Fibroblast of lung (primary cell): Measurements from ENCODE around the gene NOA1. TPM values are rescaled to one million over a fixed set of nuclear protein-coding genes. Genes with fewer than 3 reads are reported as not detected.

Experiments used
- DNase-seq, 2 donors: peaks; one replicate each; pipeline versions ENCODE4 v3.0.0 to v3.0.0-alpha.2; 2010; ENCODE audit warnings: low read depth in 2 of 2
- H2AFZ ChIP-seq: 2 replicates; pipeline ENCODE4 v1.5.1; 2012; ENCODE audit warnings: low read length, control low read depth, inconsistent platforms
- H3K27ac ChIP-seq: 2 replicates; pipeline ENCODE4 v1.5.1; 2011; ENCODE audit warnings: low read length, control low read depth; ENCODE audit not compliant: insufficient read depth
- H3K27me3 ChIP-seq: 2 replicates; pipeline ENCODE4 v1.5.1; 2011; ENCODE audit warnings: mild to moderate bottlenecking, low read length; ENCODE audit not compliant: control insufficient read depth, insufficient read depth
- H3K36me3 ChIP-seq: 2 replicates; pipeline ENCODE4 v1.5.1; 2011; ENCODE audit warnings: low read length; ENCODE audit not compliant: control insufficient read depth, insufficient read depth
- H3K4me1 ChIP-seq: 2 replicates; pipeline ENCODE4 v1.5.1; 2011; ENCODE audit warnings: low read length; ENCODE audit not compliant: control insufficient read depth, insufficient read depth; ENCODE audit errors: extremely low read depth
- H3K4me2 ChIP-seq: 2 replicates; pipeline ENCODE4 v1.5.1; 2011; ENCODE audit warnings: low read length, control low read depth; ENCODE audit not compliant: insufficient read depth; ENCODE audit errors: extremely low read depth
- H3K4me3 ChIP-seq, 4 experiments: fragments of 200-600 bp in 1 of 4; sonication (generic) in 1 of 4; replicated peaks in 1 of 4; 2 replicates each; pipeline ENCODE4 v1.5.1; 2011 to 2016; ENCODE audit warnings: low read length in 4 of 4, low read depth in 3 of 4, mild to moderate bottlenecking in 3 of 4, control low read depth in 2 of 4, inconsistent platforms in 1 of 4, mixed read lengths in 1 of 4; ENCODE audit not compliant: insufficient read depth in 1 of 4; ENCODE audit errors: control extremely low read depth in 1 of 4
- H3K79me2 ChIP-seq: 2 replicates; pipeline ENCODE4 v1.5.1; 2012; ENCODE audit warnings: mild to moderate bottlenecking, low read length, inconsistent platforms; ENCODE audit not compliant: control insufficient read depth, insufficient read depth
- H3K9ac ChIP-seq: 2 replicates; pipeline ENCODE4 v1.5.1; 2011; ENCODE audit warnings: mild to moderate bottlenecking, low read length, control low read depth; ENCODE audit not compliant: insufficient read depth
- H3K9me3 ChIP-seq: 2 replicates; pipeline ENCODE4 v1.5.1; 2012; ENCODE audit warnings: low read depth, low read length; ENCODE audit not compliant: control insufficient read depth, insufficient read depth
- H4K20me1 ChIP-seq: 2 replicates; pipeline ENCODE4 v1.5.1; 2011; ENCODE audit warnings: low read length; ENCODE audit not compliant: control insufficient read depth, insufficient read depth; ENCODE audit errors: extremely low read depth
- EZH2 ChIP-seq: IDR thresholded peaks from 2 replicates; pipeline ENCODE4 v1.5.1; 2012; ENCODE audit warnings: low read length, control low read depth, mild to moderate bottlenecking; ENCODE audit errors: missing control alignments
- polyA plus RNA-seq, 2 donors: library from polyadenylated mRNA; depleted of rRNA in 1 of 2; stranded (reverse) in 1 of 2; unstranded in 1 of 2; fragments of >200 nt; gene quantifications; 2 replicates each; pipeline ENCODE4 v1.2.1, GENCODE V29; 2011 to 2012; ENCODE audit warnings: missing spikeins in 1 of 2
- total RNA-seq: library from RNA; depleted of rRNA; stranded (reverse); fragments of >200 nt; gene quantifications from 2 replicates; pipeline ENCODE4 v1.2.1, GENCODE V29; 2014
- TF ChIP-seq, protein P1 (sequence below), 2 donors: IDR thresholded peaks in 1 of 2; conservative IDR thresholded peaks in 1 of 2; 1 replicate in 1 of 2; 2 replicates in 1 of 2; pipeline ENCODE4 v1.5.1; 2011 to 2012; ENCODE audit warnings: low read length in 2 of 2, control low read depth in 1 of 2, inconsistent platforms in 1 of 2, low read depth in 1 of 2, mild to moderate bottlenecking in 1 of 2

NOA1 gene
- total and polyA plus RNA-seq, 2 donors (not counting 1 experiment from before 2014, with no cell fraction given), result 12.1 to 15.0 TPM

DNA sequence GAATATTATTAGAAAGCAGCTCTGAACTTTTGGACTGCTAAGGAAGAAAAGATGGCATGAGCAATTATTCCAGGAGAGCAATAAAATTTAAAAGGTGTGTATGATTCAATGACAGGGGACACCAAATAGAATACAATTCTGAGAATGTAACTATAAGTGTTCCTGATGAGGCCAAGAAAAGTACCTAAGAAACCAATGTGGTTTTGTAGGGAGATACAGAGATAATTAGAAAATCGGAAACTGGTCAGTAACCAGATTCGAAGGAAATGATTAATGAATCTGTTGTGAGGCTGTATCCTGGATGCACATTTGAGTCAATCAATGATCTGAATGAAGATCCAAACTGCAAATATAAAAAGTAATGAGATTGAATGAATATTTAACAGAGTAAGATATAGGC, 6.0 kb downstream of the NOA1 start:
- Histone ChIP-seq H3K4me2 (no peak overlapping the region), H3K9ac (no peak overlapping the region), H3K27ac (no peak overlapping the region), H3K79me2 (peaks cover 17% of the 10 kb centered on the region), H3K9me3 (no peaks in the 10 kb centered on the region), H3K27me3 (no peaks in the 10 kb centered on the region), H3K4me3 (no peak overlapping the region), H3K36me3 (peaks cover 8% of the 10 kb centered on the region), H2AFZ (no peak overlapping the region), H3K4me1 (no peaks in the 10 kb centered on the region), H4K20me1 (no peaks in the 10 kb centered on the region)
- DNase-seq, result no peak
- TF ChIP-seq, protein P1, sequence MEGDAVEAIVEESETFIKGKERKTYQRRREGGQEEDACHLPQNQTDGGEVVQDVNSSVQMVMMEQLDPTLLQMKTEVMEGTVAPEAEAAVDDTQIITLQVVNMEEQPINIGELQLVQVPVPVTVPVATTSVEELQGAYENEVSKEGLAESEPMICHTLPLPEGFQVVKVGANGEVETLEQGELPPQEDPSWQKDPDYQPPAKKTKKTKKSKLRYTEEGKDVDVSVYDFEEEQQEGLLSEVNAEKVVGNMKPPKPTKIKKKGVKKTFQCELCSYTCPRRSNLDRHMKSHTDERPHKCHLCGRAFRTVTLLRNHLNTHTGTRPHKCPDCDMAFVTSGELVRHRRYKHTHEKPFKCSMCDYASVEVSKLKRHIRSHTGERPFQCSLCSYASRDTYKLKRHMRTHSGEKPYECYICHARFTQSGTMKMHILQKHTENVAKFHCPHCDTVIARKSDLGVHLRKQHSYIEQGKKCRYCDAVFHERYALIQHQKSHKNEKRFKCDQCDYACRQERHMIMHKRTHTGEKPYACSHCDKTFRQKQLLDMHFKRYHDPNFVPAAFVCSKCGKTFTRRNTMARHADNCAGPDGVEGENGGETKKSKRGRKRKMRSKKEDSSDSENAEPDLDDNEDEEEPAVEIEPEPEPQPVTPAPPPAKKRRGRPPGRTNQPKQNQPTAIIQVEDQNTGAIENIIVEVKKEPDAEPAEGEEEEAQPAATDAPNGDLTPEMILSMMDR (conservative IDR thresholded peaks at IDR 0.05 in 1 of 2, IDR thresholded peaks at IDR 0.05 in 1 of 2; ENCODE audit: low read depth in 1 of 2, low read length in 2 of 2), result no peak
- no peak for TF ChIP-seq EZH2

DNA sequence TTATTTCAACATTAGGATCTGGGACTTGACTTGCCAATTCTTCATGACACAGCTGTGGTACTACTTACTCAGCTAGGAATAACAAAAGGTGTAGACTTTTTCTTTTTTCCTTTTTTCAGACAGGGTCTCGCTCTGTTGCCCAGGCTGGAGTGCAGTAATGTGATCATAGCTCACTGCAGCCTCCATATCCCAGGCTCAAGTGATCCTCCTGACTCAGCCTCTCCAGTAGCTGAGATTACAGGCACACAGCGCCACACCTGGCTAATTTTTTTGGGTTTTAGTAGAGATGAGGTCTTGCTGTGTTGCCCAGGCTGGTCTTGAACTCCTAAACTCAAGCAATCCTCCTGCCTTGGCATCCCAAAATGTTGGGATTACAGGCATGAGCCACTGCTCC, 16.3 kb downstream of the NOA1 start:
- no peaks in the 10 kb centered on the region for H3K27me3 ChIP-seq
- no peaks in the 10 kb centered on the region for H3K36me3 ChIP-seq
- TF ChIP-seq EZH2, result no peak
- TF ChIP-seq, protein P1 (conservative IDR thresholded peaks at IDR 0.05 in 1 of 2, IDR thresholded peaks at IDR 0.05 in 1 of 2; ENCODE audit: low read depth in 1 of 2, low read length in 2 of 2), result no peak
- H3K9me3 ChIP-seq, result no peaks in the 10 kb centered on the region
- no peak overlapping the region for H3K27ac ChIP-seq
- no peaks in the 10 kb centered on the region for H3K79me2 ChIP-seq
- H2AFZ ChIP-seq, result no peak overlapping the region
- H3K4me2 ChIP-seq, result no peak overlapping the region
- no peak for DNase-seq
- no peak overlapping the region for H3K9ac ChIP-seq
- H3K4me1 ChIP-seq, result peaks cover 6% of the 10 kb centered on the region
- H4K20me1 ChIP-seq, result no peaks in the 10 kb centered on the region
- no peak overlapping the region for H3K4me3 ChIP-seq

DNA sequence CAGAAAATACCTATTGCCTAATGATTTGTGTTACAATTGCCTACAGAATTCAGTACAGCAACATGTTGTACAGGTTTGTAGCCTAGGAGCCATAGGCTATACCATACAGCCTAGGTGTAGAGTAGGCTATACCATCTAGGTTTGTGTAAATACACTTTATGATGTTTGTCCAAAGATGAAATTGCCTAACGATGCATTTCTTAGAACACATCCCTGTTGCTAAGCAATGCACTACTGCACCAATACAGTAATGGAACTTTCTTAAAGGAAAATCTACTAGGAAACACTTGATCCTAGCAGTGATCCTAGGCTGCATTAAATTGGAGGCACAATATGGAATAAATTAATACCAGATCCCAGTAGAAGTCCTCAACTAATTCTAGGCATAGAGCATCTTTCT, 18.3 kb downstream of the NOA1 start:
- no peaks in the 10 kb centered on the region for H3K79me2 ChIP-seq
- H3K4me3 ChIP-seq, result no peak overlapping the region
- no peak overlapping the region for H3K27ac ChIP-seq
- H4K20me1 ChIP-seq, result no peaks in the 10 kb centered on the region
- H3K36me3 ChIP-seq, result no peaks in the 10 kb centered on the region
- DNase-seq, result peak in 1 of 2 donors; percentile 24
- H3K9me3 ChIP-seq, result no peaks in the 10 kb centered on the region
- no peak overlapping the region for H2AFZ ChIP-seq
- H3K4me1 ChIP-seq, result peaks cover 6% of the 10 kb centered on the region
- no peak overlapping the region for H3K4me2 ChIP-seq
- no peaks in the 10 kb centered on the region for H3K27me3 ChIP-seq
- no peak overlapping the region for H3K9ac ChIP-seq
- no peak for TF ChIP-seq EZH2
- TF ChIP-seq, protein P1 (conservative IDR thresholded peaks at IDR 0.05 in 1 of 2, IDR thresholded peaks at IDR 0.05 in 1 of 2; ENCODE audit: low read depth in 1 of 2, low read length in 2 of 2), result no peak
